Mammary epithelial cell (primary cell): ENCODE measurements around the gene PTPRM.

ENCODE experiments used
- CTCF ChIP-seq, 2 donors: IDR thresholded peaks in 1 of 2; conservative IDR thresholded peaks in 1 of 2; 2 replicates each; pipeline ENCODE4 v1.5.1; 2011 to 2012; ENCODE audit warnings: inconsistent platforms in 2 of 2, low read length in 2 of 2, mild to moderate bottlenecking in 2 of 2, control low read depth in 1 of 2, low read depth in 1 of 2; ENCODE audit not compliant: insufficient read depth in 1 of 2; ENCODE audit errors: extremely low read depth in 1 of 2
- EZH2 ChIP-seq: IDR thresholded peaks from 2 replicates; pipeline ENCODE4 v1.6.1; 2012; ENCODE audit warnings: low read length, inconsistent platforms, borderline replicate concordance

DNA sequence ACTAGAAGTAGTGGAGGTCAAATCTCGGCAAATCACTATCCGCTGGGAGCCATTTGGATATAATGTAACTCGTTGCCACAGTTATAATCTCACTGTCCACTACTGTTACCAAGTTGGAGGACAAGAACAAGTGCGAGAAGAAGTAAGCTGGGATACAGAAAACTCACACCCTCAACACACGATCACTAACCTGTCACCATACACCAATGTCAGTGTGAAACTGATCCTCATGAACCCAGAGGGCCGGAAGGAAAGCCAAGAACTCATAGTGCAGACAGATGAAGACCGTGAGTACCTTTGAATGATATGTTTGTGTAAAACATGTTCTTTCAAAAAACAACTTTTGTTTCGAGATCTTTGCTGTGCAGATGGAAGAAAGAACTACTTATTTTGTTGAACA, 502.6 kb downstream of the PTPRM start:
- no peak for TF ChIP-seq CTCF (conservative IDR thresholded peaks at IDR 0.05 in 1 of 2, IDR thresholded peaks at IDR 0.05 in 1 of 2; ENCODE audit: extremely low read depth in 1 of 2, insufficient read depth in 1 of 2, low read depth in 1 of 2, low read length in 2 of 2)
- no peak for TF ChIP-seq EZH2
